SIG-M5 treated with dmso at 0.1 percent for 504 hours (cell line): ENCODE measurements around the gene KDM2B.

Experiments used
- DNase-seq: peaks from one replicate; lab custom pipeline; 2025; ENCODE audit not compliant: unreplicated experiment; lab: John Stamatoyannopoulos, UW

Gene KDM2B

GRCh38 chr12:121440768-121441167 is 140.1 kb downstream of the KDM2B start:
- DNase-seq, result no peak

GRCh38 chr12:121439715-121440114 is 141.1 kb downstream of the KDM2B start:
- no peak for DNase-seq

DNA sequence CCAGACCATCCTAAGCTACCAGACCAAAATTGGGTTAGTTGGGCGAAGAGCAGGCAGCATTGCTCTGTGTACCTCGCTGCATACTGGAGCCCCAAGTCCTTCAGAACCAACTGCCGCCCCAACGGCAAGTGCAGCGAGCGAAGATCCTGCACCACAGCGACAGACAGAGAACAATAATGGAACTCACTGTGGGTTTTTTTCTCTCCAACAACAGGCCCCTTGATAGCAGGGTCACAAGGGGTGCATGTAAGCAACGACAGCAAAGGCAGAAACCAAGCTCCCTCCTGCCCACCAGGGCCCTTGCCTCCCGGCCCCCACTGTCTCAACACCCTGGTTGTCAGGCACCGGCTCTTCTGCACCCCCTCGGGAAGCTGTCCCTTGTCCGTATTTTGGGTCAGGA is 141.9 kb downstream of the KDM2B start:
- DNase-seq, result no peak

DNA sequence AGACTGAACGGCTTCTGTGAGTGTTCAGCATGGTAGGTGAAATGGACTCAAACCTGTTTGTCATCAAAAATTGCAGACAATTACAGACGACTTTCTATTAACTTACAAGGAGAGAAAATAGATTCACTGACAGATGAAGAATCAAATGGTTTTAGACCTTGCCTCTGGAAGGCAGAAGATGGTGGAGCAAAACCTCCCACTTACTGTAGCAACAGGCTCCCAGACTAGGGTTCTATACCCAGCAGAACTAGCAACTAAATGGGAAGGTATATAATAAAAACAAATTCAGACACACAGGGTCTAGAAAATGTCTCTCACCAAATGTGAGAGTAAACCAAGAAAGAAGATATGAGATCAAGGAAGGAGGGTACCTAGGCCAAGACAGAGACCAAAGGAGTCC is 144.1 kb downstream of the KDM2B start:
- DNase-seq, result no peak

GRCh38 chr12:121432740-121433480 is 147.9 kb downstream of the KDM2B start:
- DNase-seq, result no peak

DNA sequence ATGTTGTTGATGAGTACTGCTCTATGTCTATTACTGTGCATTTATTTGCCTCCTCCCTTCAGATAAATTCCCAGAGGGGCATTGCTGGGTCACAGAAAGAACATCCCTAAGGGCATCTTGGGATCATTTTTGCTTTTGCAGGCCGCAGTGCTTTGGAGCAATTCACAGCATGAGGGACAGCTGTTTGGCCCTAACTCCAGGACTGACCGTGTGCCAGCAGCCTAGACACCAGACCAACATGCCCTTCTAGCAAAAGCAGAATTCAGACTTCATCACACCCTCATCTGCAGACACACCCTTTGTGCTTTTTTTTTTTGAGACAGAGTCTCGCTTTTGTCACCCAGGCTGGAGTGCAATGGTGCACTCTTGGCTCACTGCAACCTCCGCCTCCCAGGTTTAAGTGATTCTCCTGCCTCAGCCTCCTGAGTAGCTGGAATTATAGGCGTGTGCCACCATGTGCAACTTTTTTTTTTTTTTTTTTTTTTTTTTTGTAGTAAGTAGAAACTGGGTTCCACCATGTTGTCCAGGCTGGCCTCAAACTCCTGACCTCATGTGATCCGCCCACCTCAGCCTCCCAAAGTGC is 149.9 kb downstream of the KDM2B start:
- no peak for DNase-seq

- DNase-seq, result no peak
These were observed 151.9 kb downstream of the KDM2B start for GRCh38 chr12:121428883-121429282.

- peak; percentile 36 for DNase-seq
These were observed 153.2 kb downstream of the KDM2B start for GRCh38 chr12:121427556-121428050.

DNA sequence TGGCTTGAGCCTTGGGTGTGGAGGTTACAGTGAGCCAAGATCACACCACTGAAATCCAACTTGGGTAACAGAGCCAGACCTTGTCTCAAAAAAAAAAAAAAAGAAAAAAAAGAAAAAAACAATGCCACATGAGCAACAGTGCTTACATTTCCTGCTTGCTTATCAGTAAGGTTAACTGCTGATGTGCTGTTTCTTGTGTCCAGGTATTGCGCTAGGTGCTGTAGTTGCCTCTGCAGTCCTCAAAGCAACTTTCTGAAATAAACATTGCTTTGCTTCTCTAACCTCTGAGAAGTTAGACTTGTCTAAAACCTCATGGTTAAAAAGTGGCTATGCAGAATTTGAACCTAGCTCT is 156.2 kb downstream of the KDM2B start:
- no peak for DNase-seq

DNA sequence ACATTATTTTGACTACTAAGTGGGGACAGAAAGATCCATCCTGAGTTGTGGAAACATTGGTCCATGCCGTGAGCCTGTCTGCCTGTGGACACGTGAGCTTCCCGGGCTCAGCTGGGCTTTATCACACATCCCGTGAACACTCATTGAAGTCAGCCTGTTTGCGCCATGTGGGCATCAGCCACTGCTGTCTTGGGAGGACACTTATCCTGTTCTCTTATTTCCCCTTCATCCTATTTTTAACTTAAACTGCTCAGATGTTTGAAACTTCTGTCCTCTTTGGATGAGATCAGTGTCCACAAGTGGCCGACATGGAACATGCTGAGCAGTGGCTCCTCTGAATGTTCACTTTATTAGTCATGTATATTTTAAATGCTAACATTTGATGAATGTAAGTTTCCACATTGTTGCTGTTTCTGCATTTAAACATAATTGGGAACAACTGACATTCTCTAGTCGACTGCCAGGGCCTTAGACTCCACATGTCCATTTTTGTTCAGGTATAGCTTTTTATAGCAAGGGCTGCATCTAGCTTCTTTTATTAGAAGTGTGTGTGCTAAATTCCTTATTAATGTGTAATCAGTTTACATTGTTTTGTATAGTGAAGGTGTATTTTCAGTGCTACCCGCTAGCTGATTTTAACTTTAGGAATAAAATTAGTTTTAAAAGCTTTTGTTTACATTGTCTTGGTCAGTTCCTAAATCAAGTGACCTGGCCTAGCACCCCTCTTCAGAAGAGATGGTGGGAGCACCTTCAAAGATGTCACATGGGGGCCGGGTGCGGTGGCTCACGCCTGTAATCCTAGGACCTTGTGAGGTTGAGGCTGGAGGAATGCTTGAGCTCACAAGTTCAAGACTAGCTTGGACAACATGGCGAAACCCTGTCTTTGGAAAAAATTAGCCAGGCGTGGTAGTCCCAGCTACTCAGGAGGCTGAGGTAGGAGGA is 156.9 kb downstream of the KDM2B start:
- DNase-seq, result no peak

DNA sequence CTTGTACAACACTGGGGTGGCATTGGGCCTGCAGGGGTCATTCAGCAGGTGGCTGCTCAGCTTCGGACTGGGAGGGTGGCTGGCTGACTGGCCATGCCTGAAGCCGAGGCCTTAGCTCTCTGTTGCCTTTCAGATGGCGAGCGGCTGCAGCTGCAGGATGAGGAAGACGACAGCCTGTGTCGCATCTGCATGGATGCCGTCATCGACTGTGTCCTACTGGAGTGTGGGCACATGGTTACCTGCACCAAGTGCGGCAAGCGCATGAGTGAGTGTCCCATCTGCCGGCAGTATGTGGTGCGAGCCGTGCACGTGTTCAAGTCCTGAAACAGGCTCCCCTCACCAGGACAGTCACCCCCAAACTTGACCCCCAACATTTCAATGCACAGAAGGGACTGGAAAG is 157.6 kb downstream of the KDM2B start:
- DNase-seq, result no peak

DNA sequence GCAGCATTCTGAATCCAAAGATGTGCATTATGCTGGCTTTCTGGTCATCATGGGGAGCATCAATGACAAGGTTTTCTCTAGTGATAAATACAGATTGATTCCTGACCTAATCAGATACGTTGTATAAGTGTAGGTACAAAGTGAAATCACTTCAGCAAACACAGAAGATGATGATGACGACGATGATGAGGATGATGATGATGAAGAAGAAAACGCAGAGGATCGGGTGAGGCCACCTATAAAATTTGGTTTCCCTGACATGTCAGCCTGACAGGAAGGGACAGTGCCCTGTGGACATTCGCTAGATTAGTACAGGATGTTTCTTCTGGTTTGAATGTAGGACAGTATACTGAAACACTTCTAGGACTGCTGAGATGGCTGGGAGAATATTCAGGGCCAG is 160.7 kb downstream of the KDM2B start:
- no peak for DNase-seq

- DNase-seq, result no peak
These were observed 163.0 kb downstream of the KDM2B start for GRCh38 chr12:121417847-121418246.

DNA sequence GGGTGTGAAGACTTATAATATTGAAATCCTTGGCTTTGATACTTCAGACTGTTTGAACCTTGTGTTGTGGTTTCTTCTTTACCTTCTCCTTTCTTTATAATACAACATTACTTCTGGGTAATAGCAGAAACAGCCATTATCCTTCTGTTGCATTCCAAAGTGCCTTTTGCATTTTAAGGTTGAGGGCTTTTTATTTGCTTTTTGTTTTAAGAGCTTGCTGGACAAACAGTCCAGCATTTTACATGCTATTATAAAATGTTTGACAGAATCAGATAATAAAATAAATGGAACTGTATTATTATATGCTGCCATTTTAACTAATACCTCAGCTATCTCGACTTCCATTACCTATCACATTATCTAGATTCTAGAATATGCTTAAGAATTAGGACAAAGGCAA is 166.9 kb downstream of the KDM2B start:
- no peak for DNase-seq

DNA sequence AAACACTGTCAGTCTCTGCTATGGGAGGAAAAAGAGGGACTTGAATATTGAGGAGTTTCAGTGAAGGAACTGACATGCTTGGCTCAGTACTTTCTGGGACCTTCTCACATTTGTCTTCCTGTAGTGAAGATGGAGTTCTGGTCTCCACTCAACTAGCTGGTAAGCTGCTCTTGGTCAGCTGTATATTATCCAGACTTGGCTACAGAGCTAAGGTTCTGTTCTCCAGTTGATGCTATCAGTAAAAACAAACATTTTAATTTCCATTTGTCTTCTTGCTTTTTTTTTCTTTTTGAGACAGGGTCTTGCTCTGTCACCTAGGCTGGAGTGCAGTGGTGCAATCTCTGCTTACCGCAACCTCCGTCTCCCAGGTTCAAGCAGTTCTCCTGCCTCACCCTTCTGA is 175.6 kb downstream of the KDM2B start:
- no peak for DNase-seq

GRCh38 chr12:121404734-121405133 is 176.1 kb downstream of the KDM2B start:
- DNase-seq, result no peak

DNA sequence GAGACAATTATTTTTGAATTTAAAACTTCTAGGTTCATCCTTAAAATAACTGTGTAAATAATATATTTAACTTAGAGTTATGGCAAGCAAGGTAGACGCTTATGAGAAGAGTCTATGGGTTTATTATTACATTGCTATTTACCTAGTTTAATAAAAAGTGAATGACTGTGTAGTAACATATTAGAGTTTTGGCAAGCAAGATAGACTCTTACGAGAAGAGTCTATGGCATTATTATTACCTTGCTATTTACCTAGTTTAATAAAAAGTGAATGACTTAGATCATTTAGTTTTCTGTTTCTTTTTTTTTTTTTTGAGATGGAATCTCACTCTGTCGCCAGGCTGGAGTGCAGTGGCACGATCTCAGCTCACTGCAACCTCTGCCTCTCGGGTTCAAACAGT is 177.1 kb downstream of the KDM2B start:
- no peak for DNase-seq

DNA sequence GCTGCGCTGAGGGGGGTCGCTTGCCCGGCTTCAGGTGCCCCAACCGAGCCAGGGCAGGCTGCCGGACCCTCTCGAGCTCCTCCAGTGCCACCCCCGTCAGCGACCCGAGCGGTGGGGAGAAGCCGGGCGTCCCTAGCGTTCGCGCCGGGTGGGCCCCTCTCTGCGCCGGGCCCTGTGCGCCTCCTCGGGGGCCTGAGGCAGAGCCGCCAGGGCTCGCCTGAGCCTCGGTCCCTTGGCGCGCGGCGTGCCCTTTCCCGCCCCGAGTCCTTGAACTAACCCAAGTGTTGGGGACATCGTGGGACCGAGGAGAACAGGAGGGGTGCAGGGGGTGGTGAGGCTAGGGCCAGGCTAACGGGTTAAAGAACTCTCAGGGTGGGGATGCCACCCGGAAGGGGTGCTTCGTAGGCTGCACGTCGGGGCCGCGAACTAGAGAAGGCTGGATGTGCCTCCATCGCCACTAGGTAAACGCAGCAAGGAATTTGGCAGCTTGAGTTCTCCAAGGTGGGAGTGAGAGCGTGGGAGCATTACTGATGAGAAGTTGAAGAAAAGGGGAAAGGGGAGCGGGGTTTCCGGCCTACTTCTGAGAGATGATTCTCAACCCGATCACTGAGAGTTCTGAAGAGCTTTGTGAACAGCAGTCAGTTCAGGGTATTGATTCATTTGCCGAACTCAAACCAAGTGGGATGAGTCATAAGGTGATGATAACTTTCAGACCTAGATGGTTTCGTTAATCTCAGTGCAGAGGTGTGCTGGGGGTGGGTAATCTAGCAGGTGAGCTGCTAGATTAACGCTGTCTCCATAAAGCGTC is 180.3 kb downstream of the KDM2B start:
- peak; percentile 42 for DNase-seq

DNA sequence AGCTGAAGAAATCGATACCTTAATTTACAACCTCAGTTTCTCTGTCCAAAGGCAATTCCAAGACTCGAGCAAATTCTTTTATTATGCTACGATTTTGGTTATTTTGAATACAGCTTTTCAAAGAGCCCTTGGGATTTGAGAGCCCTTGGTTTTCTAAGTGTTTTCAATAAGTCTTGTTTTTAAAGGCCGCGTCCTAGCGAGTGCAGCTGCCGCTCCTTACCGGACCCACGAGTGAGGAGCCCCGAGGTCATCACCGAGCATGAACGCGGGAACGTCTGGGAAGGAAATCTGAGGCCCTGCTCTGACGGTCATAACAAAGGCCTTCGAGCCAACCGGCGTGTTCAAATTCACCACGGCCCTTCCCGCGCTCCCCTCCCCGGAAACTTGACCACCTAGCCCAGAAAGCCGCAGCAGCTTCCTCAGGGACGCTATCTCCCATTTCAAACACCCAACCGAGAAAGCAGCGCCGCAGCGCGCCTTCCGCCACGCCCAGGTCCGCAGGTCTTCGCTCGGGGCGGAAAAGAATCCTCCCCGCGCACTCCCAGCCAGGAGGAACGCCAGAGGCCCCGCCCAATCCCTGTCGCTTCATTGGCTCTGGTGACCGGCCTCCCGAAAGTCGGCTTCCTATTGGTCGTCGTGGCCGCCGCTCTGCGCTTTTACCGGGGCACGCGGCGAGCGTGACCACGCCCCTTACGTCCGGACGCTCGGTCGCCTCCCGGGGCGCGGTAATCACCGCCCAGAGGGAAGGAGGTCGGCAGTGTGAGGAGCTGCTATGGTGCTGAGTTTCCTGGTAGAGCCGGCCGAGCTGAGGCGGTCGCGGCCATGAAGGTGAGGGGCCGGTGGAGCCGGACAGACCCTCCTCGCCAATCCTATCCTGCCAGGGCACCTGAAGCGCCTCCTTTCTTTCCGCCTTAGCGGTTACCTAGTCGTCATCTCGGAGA is 181.2 kb downstream of the KDM2B start, which contains the start of gene RNF34:
TSS of gene RNF34 (plus strand) at position 728 of the 941 bp plus-strand sequence. CDS start at position 823, 95 bp downstream.
- peak; percentile 99 for DNase-seq

GRCh38 chr12:121398355-121398754 is 182.5 kb downstream of the KDM2B start:
- no peak for DNase-seq
